A549 (cell line): Measurements from ENCODE around the gene JOSD2.
"Not testable (repeated sequence)": the region's sequence is repeated elsewhere in the genome, so short reads cannot be mapped to it uniquely, and the experiment has no call there.

Experiments used
- CHD2 ChIP-seq: fragments of 150-350 bp; IDR thresholded peaks from 2 replicates; pipeline ENCODE4 v1.6.1; 2014; ENCODE audit warnings: low read length; ENCODE audit not compliant: partially characterized antibody
- CTCF ChIP-seq: fragments of >200 bp; sonication (Bioruptor Twin); formaldehyde crosslinking; IDR thresholded peaks from 3 replicates; pipeline ENCODE4 v1.5.1; 2016
- EP300 ChIP-seq, 2 experiments: fragments of >200 bp; sonication (Bioruptor Twin); formaldehyde crosslinking; IDR thresholded peaks; 2 replicates in 1 of 2; 3 replicates in 1 of 2; pipeline ENCODE4 v1.6.1; 2016 to 2017
- ESRRA ChIP-seq: fragments of 150-350 bp; IDR thresholded peaks from 2 replicates; pipeline ENCODE4 v1.6.1; 2014; ENCODE audit warnings: mild to moderate bottlenecking, low read length, borderline replicate concordance
- HDAC2 ChIP-seq: fragments of 200-600 bp; sonication (generic); IDR thresholded peaks from 2 replicates; pipeline ENCODE4 v1.6.1; 2016
- HMGXB4 ChIP-seq: fragments of 250-450 bp; sonication (Bioruptor Pico); IDR thresholded peaks from 2 replicates; pipeline ENCODE4 v1.5.0; 2021; ENCODE audit warnings: mild to moderate bottlenecking, moderate library complexity, borderline replicate concordance
- MAFK ChIP-seq: fragments of 450-650 bp; IDR thresholded peaks from 2 replicates; pipeline ENCODE4 v1.6.1; 2014; ENCODE audit not compliant: partially characterized antibody
- MAX ChIP-seq: IDR thresholded peaks from 2 replicates; pipeline ENCODE4 v1.6.1; 2012
- MYC ChIP-seq: IDR thresholded peaks from 2 replicates; pipeline ENCODE4 v1.6.1; 2012; ENCODE audit warnings: mild to moderate bottlenecking, inconsistent platforms, low read length, improper control_type of control experiment, borderline replicate concordance
- POLR2A ChIP-seq: IDR thresholded peaks from 2 replicates; pipeline ENCODE4 v1.6.1; 2012; ENCODE audit warnings: mild to moderate bottlenecking, low read length
- RAD21 ChIP-seq, 2 experiments: fragments of >200 bp in 1 of 2; sonication (Bioruptor Twin) in 1 of 2; formaldehyde crosslinking in 1 of 2; IDR thresholded peaks in 1 of 2; conservative IDR thresholded peaks in 1 of 2; 2 replicates in 1 of 2; 3 replicates in 1 of 2; pipeline ENCODE4 v1.6.1; 2012 to 2018; ENCODE audit warnings: inconsistent platforms in 1 of 2
- RCOR1 ChIP-seq: fragments of 150-350 bp; IDR thresholded peaks from 2 replicates; pipeline ENCODE4 v1.6.1; 2014; ENCODE audit warnings: antibody characterized with exemption, low read length, low read depth
- REST ChIP-seq: fragments of 200-600 bp; sonication (generic); IDR thresholded peaks from 2 replicates; pipeline ENCODE4 v1.6.1; 2016; ENCODE audit warnings: antibody characterized with exemption, mild to moderate bottlenecking, moderate library complexity
- RFX5 ChIP-seq: fragments of 450-650 bp; IDR thresholded peaks from 2 replicates; pipeline ENCODE4 v1.7.1; 2014; ENCODE audit warnings: antibody characterized with exemption, mild to moderate bottlenecking, moderate library complexity

- TF ChIP-seq CHD2; POLR2A; RCOR1; EP300 (IDR thresholded peaks at IDR 0.05); REST; RFX5; HDAC2; ESRRA; MYC; MAX; CTCF; HMGXB4 (CRISPR knock-in tag); MAFK; RAD21 (conservative IDR thresholded peaks at IDR 0.05 in 1 of 2, IDR thresholded peaks at IDR 0.05 in 1 of 2): not testable (repeated sequence)
These were observed 37.7 kb downstream of the JOSD2 start for GRCh38 chr19:50473336-50473735.
